HG03432 (cell line): Measurements from ENCODE around the gene ARHGAP26.
"Not testable (repeated sequence)": the region's sequence is repeated elsewhere in the genome, so short reads cannot be mapped to it uniquely, and the experiment has no call there.

Source experiments
- ATAC-seq: cut with Tn5 transposase; IDR thresholded peaks from one replicate; pipeline ENCODE4 v1.9.1; 2021; ENCODE audit warnings: mild to moderate bottlenecking, moderate library complexity; ENCODE audit not compliant: unreplicated experiment

ARHGAP26 gene

GRCh38 chr5:142924135-142924883, 154.1 kb downstream of the ARHGAP26 start:
- ATAC-seq, result no peak

- no peak for ATAC-seq
Observed at GRCh38 chr5:142925795-142926194, 155.6 kb downstream of the ARHGAP26 start.

GRCh38 chr5:142926549-142926948, 156.4 kb downstream of the ARHGAP26 start:
- ATAC-seq, result no peak

GRCh38 chr5:142928999-142929398, 158.8 kb downstream of the ARHGAP26 start:
- ATAC-seq, result not testable (repeated sequence)

GRCh38 chr5:142929587-142929986, 159.4 kb downstream of the ARHGAP26 start:
- no peak for ATAC-seq

GRCh38 chr5:142930395-142931110, 160.4 kb downstream of the ARHGAP26 start:
- ATAC-seq, result no peak

GRCh38 chr5:142931896-142932686, 161.9 kb downstream of the ARHGAP26 start:
- ATAC-seq, result no peak

GRCh38 chr5:142934051-142934762, 164.0 kb downstream of the ARHGAP26 start:
- no peak for ATAC-seq

- ATAC-seq, result no peak
Observed at GRCh38 chr5:142935014-142935413, 164.8 kb downstream of the ARHGAP26 start.

- no peak for ATAC-seq
Observed at GRCh38 chr5:142937374-142937773, 167.2 kb downstream of the ARHGAP26 start.

GRCh38 chr5:142938266-142938880, 168.2 kb downstream of the ARHGAP26 start:
- no peak for ATAC-seq

- no peak for ATAC-seq
Observed at GRCh38 chr5:142939006-142939405, 168.8 kb downstream of the ARHGAP26 start.

- ATAC-seq, result no peak
Observed at GRCh38 chr5:142939884-142940283, 169.7 kb downstream of the ARHGAP26 start.

- no peak for ATAC-seq
Observed at GRCh38 chr5:142941245-142941644, 171.1 kb downstream of the ARHGAP26 start.

GRCh38 chr5:142942901-142943300, 172.7 kb downstream of the ARHGAP26 start:
- no peak for ATAC-seq

- ATAC-seq, result no peak
Observed at GRCh38 chr5:142944140-142944539, 174.0 kb downstream of the ARHGAP26 start.

GRCh38 chr5:142945321-142945720, 175.1 kb downstream of the ARHGAP26 start:
- ATAC-seq, result no peak

GRCh38 chr5:142945845-142946244, 175.7 kb downstream of the ARHGAP26 start:
- no peak for ATAC-seq

GRCh38 chr5:142946547-142947426, 176.6 kb downstream of the ARHGAP26 start:
- ATAC-seq, result no peak

GRCh38 chr5:142947427-142947709, 177.2 kb downstream of the ARHGAP26 start:
- no peak for ATAC-seq
